GM04504 (cell line): ENCODE data around the gene PACRG.

Experiments used
- DNase-seq: peaks from one replicate; pipeline ENCODE4 v3.0.0-alpha.2; 2012; ENCODE audit warnings: low read depth

PACRG gene

DNA sequence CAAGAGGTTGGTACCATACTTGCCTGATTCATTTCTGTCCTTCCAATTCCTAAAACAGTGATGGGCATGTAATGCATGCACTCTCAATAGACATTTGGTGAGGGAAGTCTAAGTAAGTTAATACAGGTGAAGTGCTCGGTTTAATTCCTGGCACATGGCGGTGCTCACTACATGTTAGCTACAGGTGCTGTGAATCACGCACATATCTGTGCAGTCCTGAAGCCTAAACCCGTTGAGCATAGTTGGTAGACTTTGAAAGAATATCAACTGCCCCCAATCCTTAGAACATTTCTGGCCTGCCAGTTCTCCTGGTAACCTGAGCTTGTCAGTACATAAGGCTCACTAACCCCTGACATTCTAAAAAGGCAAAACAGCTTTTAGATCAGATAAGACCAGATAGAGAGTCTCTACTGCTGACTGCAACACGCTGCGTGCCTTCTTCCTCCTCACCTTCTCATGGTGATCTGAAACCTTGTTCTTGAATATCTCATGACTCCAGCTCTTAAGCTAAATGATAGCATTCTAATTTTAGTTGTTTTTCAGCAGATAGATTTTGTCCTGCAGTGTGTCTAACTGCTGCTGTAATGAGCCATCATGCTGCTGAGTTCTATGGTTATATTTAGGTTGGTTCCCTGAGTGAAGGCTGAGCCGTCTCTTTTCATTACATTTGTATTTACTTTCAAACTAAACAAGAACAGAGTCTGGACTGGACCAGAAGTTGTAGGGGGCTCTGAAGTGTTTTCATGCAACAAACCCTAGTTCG is 358.3 kb downstream of the PACRG start:
- DNase-seq, result no peak

GRCh38 chr6:163086624-163086920 is 358.8 kb downstream of the PACRG start:
- no peak for DNase-seq

DNA sequence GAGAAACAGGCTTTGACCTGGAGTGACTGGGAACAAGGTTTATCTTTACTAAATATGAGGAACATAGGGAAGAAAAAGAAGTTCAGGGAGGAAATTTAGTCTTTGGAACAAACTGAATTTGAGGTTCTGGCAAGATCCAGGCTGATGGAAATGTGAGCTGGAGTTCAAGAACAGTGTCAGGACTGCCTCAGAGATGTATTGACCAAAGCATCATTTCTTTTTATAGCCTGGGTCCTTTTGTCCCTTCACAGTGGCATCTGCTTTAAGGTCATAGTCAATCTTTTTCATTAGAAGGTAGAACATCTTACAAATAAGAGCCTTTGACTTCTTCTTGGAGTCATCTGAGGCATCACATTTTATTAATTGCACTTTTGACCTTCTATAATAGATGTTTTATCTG is 360.2 kb downstream of the PACRG start:
- DNase-seq, result no peak

DNA sequence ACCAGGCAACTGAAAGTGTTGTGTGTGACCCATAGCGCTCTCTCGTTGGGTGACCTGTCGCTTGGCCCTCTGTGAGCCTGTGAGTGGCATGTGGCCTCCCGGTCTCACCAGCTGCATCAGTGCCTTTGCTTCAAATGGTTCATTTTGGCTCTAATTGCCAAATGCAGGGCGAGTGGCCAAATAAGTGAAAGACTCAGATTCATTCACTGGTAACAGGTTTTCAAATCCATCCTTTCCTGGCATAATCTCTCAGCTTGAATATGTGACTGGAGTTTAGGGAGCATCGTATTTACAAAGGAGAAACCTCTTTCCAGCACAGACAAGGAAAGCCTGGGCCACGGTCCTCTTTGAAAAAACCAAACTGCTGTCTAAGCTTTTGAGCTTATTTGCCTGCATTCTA is 365.1 kb downstream of the PACRG start:
- DNase-seq, result no peak

DNA sequence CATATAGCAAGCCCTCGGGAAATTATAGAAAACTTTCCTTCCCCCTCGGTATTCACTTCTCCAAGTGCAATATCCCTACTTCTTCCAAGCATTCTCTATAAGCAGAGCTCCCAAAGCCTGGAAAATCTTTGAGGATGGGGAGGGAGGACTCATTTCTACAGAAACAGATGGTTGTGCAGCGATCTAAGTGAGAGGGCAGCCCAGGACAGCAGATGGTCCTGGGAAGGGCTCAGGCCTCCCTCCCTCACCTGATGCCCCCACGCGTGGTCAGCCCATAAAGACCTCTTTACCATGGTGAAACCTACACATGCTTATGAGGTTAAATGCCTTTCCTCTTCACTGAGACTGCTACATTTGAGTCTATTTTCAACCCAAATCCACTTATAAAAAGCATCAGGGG is 367.1 kb downstream of the PACRG start:
- DNase-seq, result no peak

- DNase-seq, result no peak
Observed at GRCh38 chr6:163095401-163095800, 367.6 kb downstream of the PACRG start.

GRCh38 chr6:163098827-163099479 is 371.2 kb downstream of the PACRG start:
- DNase-seq, result no peak

DNA sequence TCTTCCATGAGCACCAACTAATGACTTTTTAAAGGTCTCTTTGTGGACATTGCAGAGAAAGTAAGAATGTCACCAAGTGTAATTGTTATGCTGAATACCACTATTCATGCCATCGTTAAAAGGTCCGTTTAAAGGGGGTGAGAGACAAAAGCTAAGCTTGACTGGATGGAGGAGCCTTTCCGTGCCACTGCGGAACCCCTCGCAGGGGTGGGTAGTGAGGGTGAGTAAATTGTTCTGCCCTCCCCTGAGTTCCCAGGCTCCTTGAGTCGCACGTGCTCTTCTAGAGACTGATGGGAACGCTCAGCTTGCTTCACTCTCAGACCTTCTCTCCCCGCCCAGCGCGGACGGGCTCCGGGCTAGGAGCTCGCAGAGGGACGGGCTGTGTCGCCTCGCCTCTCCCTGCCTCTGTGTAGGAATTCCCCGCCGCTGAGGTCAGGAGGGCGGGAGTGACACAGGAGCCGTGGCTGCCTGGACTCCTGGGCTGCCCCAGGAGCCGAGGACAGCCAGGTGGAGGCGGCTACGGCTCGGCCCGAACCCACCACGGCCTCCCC is 371.9 kb downstream of the PACRG start:
- no peak for DNase-seq

GRCh38 chr6:163100259-163100658 is 372.5 kb downstream of the PACRG start:
- no peak for DNase-seq

GRCh38 chr6:163113358-163113962 is 385.7 kb downstream of the PACRG start:
- DNase-seq, result no peak

- DNase-seq, result no peak
Observed at GRCh38 chr6:163118941-163119340, 391.2 kb downstream of the PACRG start.

GRCh38 chr6:163120223-163120622 is 392.4 kb downstream of the PACRG start:
- DNase-seq, result no peak

- no peak for DNase-seq
Observed at GRCh38 chr6:163121270-163121669, 393.5 kb downstream of the PACRG start.

GRCh38 chr6:163122365-163122764 is 394.6 kb downstream of the PACRG start:
- no peak for DNase-seq

- no peak for DNase-seq
Observed at GRCh38 chr6:163123098-163123497, 395.3 kb downstream of the PACRG start.

DNA sequence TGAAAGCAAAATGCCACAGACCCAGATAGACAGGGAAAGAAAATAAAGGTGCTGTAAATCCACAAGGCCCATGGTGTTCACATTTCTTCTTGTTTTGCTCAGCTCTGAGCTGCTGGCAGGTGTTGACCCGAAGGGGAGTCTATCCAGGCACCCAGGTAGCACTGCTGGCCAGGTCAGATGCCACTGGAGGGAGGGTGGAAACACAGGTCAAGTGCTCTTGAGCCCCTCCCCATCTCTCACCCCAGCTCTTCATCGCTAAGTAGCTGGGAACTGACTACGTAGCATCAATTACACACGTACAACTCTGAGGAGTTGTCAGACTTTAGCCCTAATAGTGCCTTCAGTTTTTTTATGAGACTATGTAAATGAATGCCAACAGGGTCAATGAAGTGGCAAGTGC is 399.0 kb downstream of the PACRG start:
- DNase-seq, result no peak

- no peak for DNase-seq
Observed at GRCh38 chr6:163127587-163127986, 399.8 kb downstream of the PACRG start.

GRCh38 chr6:163128324-163128723 is 400.6 kb downstream of the PACRG start:
- no peak for DNase-seq

GRCh38 chr6:163132050-163132750 is 404.4 kb downstream of the PACRG start:
- no peak for DNase-seq

- DNase-seq, result no peak
Observed at GRCh38 chr6:163133017-163133416, 405.2 kb downstream of the PACRG start.

GRCh38 chr6:163133691-163134090 is 405.9 kb downstream of the PACRG start:
- DNase-seq, result no peak

- no peak for DNase-seq
Observed at GRCh38 chr6:163136681-163137397, 409.1 kb downstream of the PACRG start.
